Transverse colon (tissue), 4 donors: ENCODE measurements around the gene KIF3C. TPM values are rescaled to one million over a fixed set of nuclear protein-coding genes. Genes with fewer than 3 reads are reported as not detected.

Source experiments
- DNase-seq: peaks from one replicate; pipeline ENCODE4 v3.0.0-alpha.2; 2019
- H3K27ac ChIP-seq, 4 donors: fragments of 200-600 bp; sonication (generic); 2 replicates each; pipeline ENCODE4 v1.5.1; 2016 to 2018; ENCODE audit warnings: inconsistent platforms in 4 of 4
- H3K27me3 ChIP-seq: fragments of 200-600 bp; sonication (generic); 2 replicates; pipeline ENCODE4 v1.5.1; 2017; ENCODE audit warnings: inconsistent platforms
- H3K36me3 ChIP-seq, 4 donors: fragments of 200-600 bp; sonication (generic); 2 replicates each; pipeline ENCODE4 v1.5.1; 2017 to 2019; ENCODE audit warnings: inconsistent platforms in 4 of 4
- H3K4me1 ChIP-seq, 4 donors: fragments of 200-600 bp; sonication (generic); 2 replicates each; pipeline ENCODE4 v1.5.1; 2017 to 2020; ENCODE audit warnings: inconsistent platforms in 4 of 4
- H3K4me3 ChIP-seq, 4 donors: fragments of 200-600 bp; sonication (generic); 1 replicate in 1 of 4; 2 replicates in 3 of 4; pipeline versions ENCODE4 v1.5.1 to v1.6.1; 2017 to 2019; ENCODE audit warnings: inconsistent platforms in 4 of 4
- H3K9me3 ChIP-seq, 2 donors: fragments of 200-600 bp; sonication (generic); 2 replicates each; pipeline ENCODE4 v1.5.1; 2017 to 2019; ENCODE audit warnings: inconsistent platforms in 2 of 2
- CTCF ChIP-seq, 5 experiments: fragments of 200-600 bp in 3 of 5; fragments of 450-650 bp in 2 of 5; sonication (generic) in 3 of 5; IDR thresholded peaks; 1 replicate in 2 of 5; 2 replicates in 3 of 5; pipeline ENCODE4 v1.5.1; 2016 to 2017; ENCODE audit warnings: antibody characterized with exemption in 5 of 5, inconsistent platforms in 3 of 5, mild to moderate bottlenecking in 2 of 5, moderate library complexity in 1 of 5
- EP300 ChIP-seq: sonication (generic); formaldehyde crosslinking; IDR thresholded peaks from one replicate; pipeline ENCODE4 v1.6.1; 2017; ENCODE audit warnings: antibody characterized with exemption, low read depth
- POLR2A ChIP-seq: fragments of 450-650 bp; IDR thresholded peaks from one replicate; pipeline ENCODE4 v1.6.1; 2016; ENCODE audit warnings: antibody characterized with exemption, mild to moderate bottlenecking, moderate library complexity
- POLR2AphosphoS5 ChIP-seq, 3 donors: sonication (generic); formaldehyde crosslinking; IDR thresholded peaks; one replicate each; pipeline ENCODE4 v1.6.1; 2016; ENCODE audit warnings: antibody characterized with exemption in 3 of 3
- WGBS, 2 donors: methylation state at CpG; one replicate each; pipeline ENCODE4 v1.1.5; 2018; ENCODE audit warnings: low coverage in 1 of 2; 5-methylcytosine and 5-hydroxymethylcytosine counted together
- in situ Hi-C, 4 donors: fragments of 200-750 bp; cut with MboI; loops; one replicate each; pipeline versions ENCODE4 v1.15.0 to v1.15.1; 2017; ENCODE audit warnings: low sequenced_read_pairs in 3 of 4, low pct_ligation_motif_present in 1 of 4, low pct_unique_long_range_greater_than_20kb in 1 of 4
- intact Hi-C: fragments of 100-400 bp; cut with DNase I; formaldehyde crosslinking; loops from one replicate; pipeline ENCODE4 v1.15.1; 2023; ENCODE audit warnings: low total_unique reads
- total RNA-seq, 4 donors: library from RNA; depleted of rRNA; stranded (reverse); fragments of >200 nt; gene quantifications; one replicate each; pipeline ENCODE4 v1.1.0, GENCODE V29; 2016

The KIF3C gene
- total RNA-seq, 4 donors from 2014 or later: 0.37 to 3.2 (median 2.0) TPM

GRCh38 chr2:25971596-25971995, 10.7 kb downstream of the KIF3C start:
- intact Hi-C loops (no loop called here), in situ Hi-C loops (loop anchor here in 3 of 4 donors (25.0 kb wide), 2 partner anchors 341 to 366 kb away; partner anchors contain the start of genes ADGRF3 (in 2 of the 3) and SELENOI (in 2 of the 3))
- no peak for DNase-seq

GRCh38 chr2:25966531-25967270, 15.6 kb downstream of the KIF3C start:
- TF ChIP-seq POLR2A: no peak
- TF ChIP-seq POLR2AphosphoS5 (IDR thresholded peaks at IDR 0.05): no peak
- no peak for TF ChIP-seq EP300
- no peak for TF ChIP-seq CTCF (IDR thresholded peaks at IDR 0.05)
- intact Hi-C loops: no loop called here
- Histone ChIP-seq H3K4me1 (no peaks in the 10 kb centered on the region), H3K4me3 (no peak overlapping the region), H3K36me3 (no peaks in the 10 kb centered on the region), H3K9me3 (no peaks in the 10 kb centered on the region), H3K27ac (no peak overlapping the region), H3K27me3 (no peaks in the 10 kb centered on the region)
- in situ Hi-C loops: loop anchor here in 3 of 4 donors (25.0 kb wide), 2 partner anchors 346 to 371 kb away; partner anchors contain the start of genes ADGRF3 (in 2 of the 3) and SELENOI (in 2 of the 3)
- DNase-seq: no peak
- 91 to 93% methylated on average over 6 to 7 of the region's 7 CpGs for WGBS, 2 donors

More at GRCh38 chr2:25971596-25971995, 10.7 kb downstream of the KIF3C start:
- H3K4me3 ChIP-seq: no peak overlapping the region
- H3K4me1 ChIP-seq: no peaks in the 10 kb centered on the region
- H3K36me3 ChIP-seq: no peaks in the 10 kb centered on the region
- TF ChIP-seq POLR2A (no peak), CTCF (IDR thresholded peaks at IDR 0.05) (no peak), POLR2AphosphoS5 (IDR thresholded peaks at IDR 0.05) (no peak), EP300 (no peak)
- WGBS, 2 donors: 51 to 92% methylated on average over 3 of the region's 3 CpGs
- H3K27me3 ChIP-seq: no peaks in the 10 kb centered on the region
- no peak overlapping the region for H3K27ac ChIP-seq
- no peaks in the 10 kb centered on the region for H3K9me3 ChIP-seq

GRCh38 chr2:25964891-25965290, 17.4 kb downstream of the KIF3C start:
- Histone ChIP-seq H3K4me1 (peaks cover 0 to 3% (median 0%) of the 10 kb centered on the region in 4 donors), H3K27ac (no peak overlapping the region), H3K4me3 (no peak overlapping the region), H3K36me3 (no peaks in the 10 kb centered on the region), H3K27me3 (no peaks in the 10 kb centered on the region), H3K9me3 (no peaks in the 10 kb centered on the region)
- WGBS, 2 donors: 95 to 100% methylated on average over 3 to 7 of the region's 7 CpGs
- intact Hi-C loops (no loop called here), in situ Hi-C loops (loop anchor here in 3 of 4 donors (25.0 kb wide), 2 partner anchors 347 to 372 kb away; partner anchors contain the start of genes ADGRF3 (in 2 of the 3) and SELENOI (in 2 of the 3))
- DNase-seq: no peak
- TF ChIP-seq POLR2A (no peak), POLR2AphosphoS5 (IDR thresholded peaks at IDR 0.05) (no peak), EP300 (no peak), CTCF (IDR thresholded peaks at IDR 0.05) (no peak)

- WGBS, 2 donors: 70 to 80% methylated on average over 2 of the region's 2 CpGs
- Histone ChIP-seq H3K27ac (no peak overlapping the region), H3K27me3 (no peaks in the 10 kb centered on the region), H3K36me3 (no peaks in the 10 kb centered on the region), H3K9me3 (no peaks in the 10 kb centered on the region), H3K4me1 (peaks cover 0 to 3% (median 0%) of the 10 kb centered on the region in 4 donors), H3K4me3 (no peak overlapping the region)
- TF ChIP-seq POLR2A: no peak
- no peak for TF ChIP-seq CTCF (IDR thresholded peaks at IDR 0.05)
- no peak for TF ChIP-seq EP300
- in situ Hi-C loops: loop anchor here in 3 of 4 donors (25.0 kb wide), 2 partner anchors 351 to 376 kb away; partner anchors contain the start of genes ADGRF3 (in 2 of the 3) and SELENOI (in 2 of the 3)
- intact Hi-C loops: no loop called here
- DNase-seq: no peak
Observed at GRCh38 chr2:25960920-25961319, 21.4 kb downstream of the KIF3C start.
